ENCODE results near the gene ABCB8.
"Not testable (repeated sequence)": the region's sequence is repeated elsewhere in the genome, so short reads cannot be mapped to it uniquely, and the experiment has no call there.

Gene ABCB8

GRCh38 chr7:150998341-150998740, 29.9 kb upstream of the ABCB8 start:
- DNase-seq = no peak

GRCh38 chr7:150999001-150999400, 29.2 kb upstream of the ABCB8 start:
- DNase-seq = no peak

- DNase-seq = no peak
Measured at GRCh38 chr7:150999497-151000230, 28.6 kb upstream of the ABCB8 start.

GRCh38 chr7:151000897-151001495, 27.3 kb upstream of the ABCB8 start:
- DNase-seq = no peak

- DNase-seq = no peak
Measured at GRCh38 chr7:151001546-151001945, 26.7 kb upstream of the ABCB8 start.

- no peak for DNase-seq
Measured at GRCh38 chr7:151003572-151003971, 24.7 kb upstream of the ABCB8 start.

- DNase-seq = no peak
Measured at GRCh38 chr7:151005566-151005965, 22.7 kb upstream of the ABCB8 start.

GRCh38 chr7:151006590-151007300, 21.5 kb upstream of the ABCB8 start:
- DNase-seq = no peak

- no peak for DNase-seq
Measured at GRCh38 chr7:151007469-151007898, 20.8 kb upstream of the ABCB8 start.

GRCh38 chr7:151008143-151008510, 20.1 kb upstream of the ABCB8 start:
- DNase-seq = peak; percentile 63 to 64

GRCh38 chr7:151008511-151009323, 19.5 kb upstream of the ABCB8 start:
- DNase-seq = no peak

GRCh38 chr7:151009327-151010036, 18.8 kb upstream of the ABCB8 start:
- DNase-seq = no peak

- DNase-seq = no peak
Measured at GRCh38 chr7:151010037-151010306, 18.3 kb upstream of the ABCB8 start.

- DNase-seq = peak; percentile 55 to 66
Measured at GRCh38 chr7:151010307-151011096, 17.7 kb upstream of the ABCB8 start.

- no peak for DNase-seq
Measured at GRCh38 chr7:151011097-151011409, 17.2 kb upstream of the ABCB8 start.

- not testable (repeated sequence) for DNase-seq
Measured at GRCh38 chr7:151011616-151012015, 16.6 kb upstream of the ABCB8 start.

GRCh38 chr7:151012031-151012692, 16.1 kb upstream of the ABCB8 start:
- no peak for DNase-seq

- DNase-seq = peak; percentile 23 to 57
Measured at GRCh38 chr7:151012911-151013347, 15.3 kb upstream of the ABCB8 start.

- DNase-seq = no peak
Measured at GRCh38 chr7:151013356-151013732, 14.9 kb upstream of the ABCB8 start.

- peak; percentile 53 to 62 for DNase-seq
Measured at GRCh38 chr7:151013733-151014497, 14.3 kb upstream of the ABCB8 start.

GRCh38 chr7:151014950-151015349, 13.3 kb upstream of the ABCB8 start:
- DNase-seq = no peak

Measured in Kasumi-1 (cell line).